ENCODE data around the gene WWC2.

WWC2 gene

DNA sequence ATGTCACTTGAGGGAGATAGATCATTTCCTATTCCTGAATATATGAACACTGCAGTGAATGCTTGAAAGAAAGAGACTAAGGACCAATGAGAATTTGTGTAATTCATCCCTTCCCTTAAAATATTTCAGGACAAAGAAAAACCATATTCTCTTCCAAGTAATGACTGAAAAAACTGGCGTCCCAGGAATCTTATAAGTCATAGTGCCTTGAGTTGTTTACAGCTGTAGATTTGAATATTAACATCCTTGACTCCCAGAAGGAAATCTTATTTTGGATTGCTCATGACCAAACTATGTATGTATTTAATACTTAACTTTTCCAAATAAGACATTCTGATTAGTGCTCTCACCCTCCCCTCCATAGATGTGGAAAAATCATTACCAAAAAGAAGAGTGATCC is 165.6 kb downstream of the WWC2 start:
- ChIA-PET CTCF (interaction anchor here (0.7 to 1.5 kb wide), 3 partner anchors 9 to 356 kb away, joined by 3 to 4 read pairs (median 4); no protein-coding TSS in a partner anchor), POLR2A (no interaction called here)
- Histone ChIP-seq H3K36me3 (ENCODE audit: control insufficient read depth in 2 of 2, insufficient read depth in 1 of 2, low read length in 2 of 2) (peaks cover 0 to 51% of the 10 kb centered on the region in 2 experiments; a peak in 2 of 3 replicates), H3K4me1 (ENCODE audit: control insufficient read depth, insufficient read depth, low read length) (no peaks in the 10 kb centered on the region), H3K4me3 (ENCODE audit: low read depth, low read length) (no peak overlapping the region), H3K9me3 (ENCODE audit: control insufficient read depth, insufficient read depth, low read depth, low read length) (no peaks in the 10 kb centered on the region), H3K27ac (ENCODE audit: extremely low read depth, low read depth, low read length) (no peak overlapping the region)
- TF ChIP-seq, protein P1, sequence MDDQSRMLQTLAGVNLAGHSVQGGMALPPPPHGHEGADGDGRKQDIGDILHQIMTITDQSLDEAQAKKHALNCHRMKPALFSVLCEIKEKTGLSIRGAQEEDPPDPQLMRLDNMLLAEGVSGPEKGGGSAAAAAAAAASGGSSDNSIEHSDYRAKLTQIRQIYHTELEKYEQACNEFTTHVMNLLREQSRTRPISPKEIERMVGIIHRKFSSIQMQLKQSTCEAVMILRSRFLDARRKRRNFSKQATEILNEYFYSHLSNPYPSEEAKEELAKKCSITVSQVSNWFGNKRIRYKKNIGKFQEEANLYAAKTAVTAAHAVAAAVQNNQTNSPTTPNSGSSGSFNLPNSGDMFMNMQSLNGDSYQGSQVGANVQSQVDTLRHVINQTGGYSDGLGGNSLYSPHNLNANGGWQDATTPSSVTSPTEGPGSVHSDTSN (CRISPR knock-in tag; IDR thresholded peaks at IDR 0.05): no peak

DNA sequence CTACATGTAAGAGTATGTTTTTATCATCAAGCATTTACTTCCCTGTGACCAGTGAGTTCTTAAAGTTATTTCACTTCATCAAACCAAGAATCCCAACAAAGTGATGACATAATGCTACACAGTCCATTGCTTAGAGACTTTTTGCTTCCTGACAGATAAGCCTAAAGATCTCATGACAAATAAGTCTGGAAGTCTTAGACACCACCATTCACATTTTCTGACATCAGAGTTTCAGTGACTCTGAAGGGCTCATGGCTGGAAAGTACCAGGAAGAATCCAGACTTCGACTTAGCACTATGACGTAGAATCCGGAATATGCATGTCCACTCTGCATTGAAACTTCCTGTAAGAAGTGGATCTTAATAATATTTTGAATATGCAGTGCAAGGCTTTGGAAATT is 167.3 kb downstream of the WWC2 start:
- H3K9me3 ChIP-seq (ENCODE audit: control insufficient read depth, insufficient read depth, low read depth, low read length): no peaks in the 10 kb centered on the region
- POLR2A ChIA-PET: no interaction called here
- H3K4me3 ChIP-seq (ENCODE audit: low read depth, low read length): no peak overlapping the region
- H3K36me3 ChIP-seq (ENCODE audit: control insufficient read depth in 2 of 2, insufficient read depth in 1 of 2, low read length in 2 of 2): peaks cover 0 to 40% of the 10 kb centered on the region in 2 experiments; a peak in 2 of 3 replicates
- CTCF ChIA-PET: interaction anchor here (0.6 to 1.0 kb wide), 2 partner anchors 10 to 193 kb away, joined by 4 to 5 read pairs; no protein-coding TSS in a partner anchor
- H3K27ac ChIP-seq (ENCODE audit: extremely low read depth, low read depth, low read length): no peak overlapping the region
- no peaks in the 10 kb centered on the region for H3K4me1 ChIP-seq (ENCODE audit: control insufficient read depth, insufficient read depth, low read length)
- TF ChIP-seq ZNF623 (tag by site-specific recombination; IDR thresholded peaks at IDR 0.05): no peak
- TF ChIP-seq, protein P2, sequence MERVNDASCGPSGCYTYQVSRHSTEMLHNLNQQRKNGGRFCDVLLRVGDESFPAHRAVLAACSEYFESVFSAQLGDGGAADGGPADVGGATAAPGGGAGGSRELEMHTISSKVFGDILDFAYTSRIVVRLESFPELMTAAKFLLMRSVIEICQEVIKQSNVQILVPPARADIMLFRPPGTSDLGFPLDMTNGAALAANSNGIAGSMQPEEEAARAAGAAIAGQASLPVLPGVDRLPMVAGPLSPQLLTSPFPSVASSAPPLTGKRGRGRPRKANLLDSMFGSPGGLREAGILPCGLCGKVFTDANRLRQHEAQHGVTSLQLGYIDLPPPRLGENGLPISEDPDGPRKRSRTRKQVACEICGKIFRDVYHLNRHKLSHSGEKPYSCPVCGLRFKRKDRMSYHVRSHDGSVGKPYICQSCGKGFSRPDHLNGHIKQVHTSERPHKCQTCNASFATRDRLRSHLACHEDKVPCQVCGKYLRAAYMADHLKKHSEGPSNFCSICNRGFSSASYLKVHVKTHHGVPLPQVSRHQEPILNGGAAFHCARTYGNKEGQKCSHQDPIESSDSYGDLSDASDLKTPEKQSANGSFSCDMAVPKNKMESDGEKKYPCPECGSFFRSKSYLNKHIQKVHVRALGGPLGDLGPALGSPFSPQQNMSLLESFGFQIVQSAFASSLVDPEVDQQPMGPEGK (tag by site-specific recombination; IDR thresholded peaks at IDR 0.05): no peak
- no peak for TF ChIP-seq ZSCAN4 (tag by site-specific recombination; IDR thresholded peaks at IDR 0.05)
- no peak for TF ChIP-seq ZNF423 (tag by site-specific recombination; IDR thresholded peaks at IDR 0.05)
- TF ChIP-seq ZNF16 (tag by site-specific recombination; IDR thresholded peaks at IDR 0.05; ENCODE audit: low read depth): no peak
- TF ChIP-seq ZNF239 (tag by site-specific recombination; IDR thresholded peaks at IDR 0.05): no peak
- TF ChIP-seq ZNF18 (tag by site-specific recombination; IDR thresholded peaks at IDR 0.05): no peak
- TF ChIP-seq ZNF324 (tag by site-specific recombination; IDR thresholded peaks at IDR 0.05): no peak
- TF ChIP-seq, protein P3, sequence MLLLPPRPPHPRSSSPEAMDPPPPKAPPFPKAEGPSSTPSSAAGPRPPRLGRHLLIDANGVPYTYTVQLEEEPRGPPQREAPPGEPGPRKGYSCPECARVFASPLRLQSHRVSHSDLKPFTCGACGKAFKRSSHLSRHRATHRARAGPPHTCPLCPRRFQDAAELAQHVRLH (tag by site-specific recombination; IDR thresholded peaks at IDR 0.05): no peak
- no peak for TF ChIP-seq TRIM28 (IDR thresholded peaks at IDR 0.05; ENCODE audit: borderline replicate concordance, low read length)
- TF ChIP-seq ZNF391 (tag by site-specific recombination; IDR thresholded peaks at IDR 0.05; ENCODE audit: borderline replicate concordance, low read depth): no peak
- TF ChIP-seq SCRT2 (tag by site-specific recombination; IDR thresholded peaks at IDR 0.05): no peak
- TF ChIP-seq ZNF792 (tag by site-specific recombination; IDR thresholded peaks at IDR 0.05): no peak
- TF ChIP-seq ZNF645 (tag by site-specific recombination; IDR thresholded peaks at IDR 0.05): no peak
- TF ChIP-seq ZNF140 (tag by site-specific recombination; IDR thresholded peaks at IDR 0.05): no peak
- no peak for TF ChIP-seq ZNF302 (tag by site-specific recombination; IDR thresholded peaks at IDR 0.05; ENCODE audit: low read depth)
- TF ChIP-seq, protein P4, sequence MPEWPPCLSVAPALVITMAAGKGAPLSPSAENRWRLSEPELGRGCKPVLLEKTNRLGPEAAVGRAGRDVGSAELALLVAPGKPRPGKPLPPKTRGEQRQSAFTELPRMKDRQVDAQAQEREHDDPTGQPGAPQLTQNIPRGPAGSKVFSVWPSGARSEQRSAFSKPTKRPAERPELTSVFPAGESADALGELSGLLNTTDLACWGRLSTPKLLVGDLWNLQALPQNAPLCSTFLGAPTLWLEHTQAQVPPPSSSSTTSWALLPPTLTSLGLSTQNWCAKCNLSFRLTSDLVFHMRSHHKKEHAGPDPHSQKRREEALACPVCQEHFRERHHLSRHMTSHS (tag by site-specific recombination; IDR thresholded peaks at IDR 0.05): no peak
